A673 (cell line): ENCODE data around the gene FBXL17. TPM values are rescaled to one million over a fixed set of nuclear protein-coding genes. Genes with fewer than 3 reads are reported as not detected.
"Not testable (repeated sequence)": the region's sequence is repeated elsewhere in the genome, so short reads cannot be mapped to it uniquely, and the experiment has no call there.

Experiments
- BruUV-seq: library from RNA; stranded (reverse); fragments of 400-500 nt; replicated peaks from 2 replicates; lab custom pipeline; 2021; lab: Mats Ljungman, UMichigan
- CTCF ChIA-PET: fragments of 300-600 bp; sonication (Branson Sonifier 250); formaldehyde crosslinking; loops from one replicate; lab custom pipeline; 2022; ENCODE audit warnings: antibody characterized with exemption; lab: Charles Lee
- POLR2A ChIA-PET: fragments of 300-600 bp; sonication (Branson Sonifier 250); formaldehyde crosslinking; loops from one replicate; lab custom pipeline; 2022; ENCODE audit warnings: antibody characterized with exemption; ENCODE audit not compliant: low non-redundant PET; lab: Charles Lee
- DNase-seq: peaks from one replicate; pipeline ENCODE4 v3.0.0-alpha.2; 2015; ENCODE audit warnings: low spot score
- H3K27ac ChIP-seq: fragments of 200-600 bp; sonication (generic); 2 replicates; pipeline ENCODE4 v1.5.1; 2016; ENCODE audit warnings: mixed run types, low read depth, mild to moderate bottlenecking, mixed read lengths, antibody characterized with exemption, low read length; ENCODE audit not compliant: poor library complexity, severe bottlenecking
- H3K27me3 ChIP-seq: fragments of 200-600 bp; sonication (generic); replicated peaks from 2 replicates; pipeline ENCODE4 v1.6.1; 2017; ENCODE audit warnings: mixed run types, low read depth, mild to moderate bottlenecking, mixed read lengths, antibody characterized with exemption, low read length; ENCODE audit not compliant: insufficient read depth, poor library complexity
- H3K36me3 ChIP-seq: fragments of 200-600 bp; sonication (generic); 2 replicates; pipeline ENCODE4 v1.6.1; 2016; ENCODE audit warnings: mixed run types, mild to moderate bottlenecking, mixed read lengths, antibody characterized with exemption, low read length; ENCODE audit not compliant: insufficient read depth, poor library complexity, severe bottlenecking
- H3K4me1 ChIP-seq: fragments of 200-600 bp; sonication (generic); 2 replicates; pipeline ENCODE4 v1.6.1; 2017; ENCODE audit warnings: mixed run types, mild to moderate bottlenecking, mixed read lengths, antibody characterized with exemption, low read length; ENCODE audit not compliant: insufficient read depth, poor library complexity, severe bottlenecking
- H3K4me3 ChIP-seq: fragments of 200-600 bp; sonication (generic); 2 replicates; pipeline ENCODE4 v1.5.1; 2016; ENCODE audit warnings: low read depth, mixed run types, mild to moderate bottlenecking, mixed read lengths, low read length; ENCODE audit not compliant: poor library complexity, severe bottlenecking
- H3K9me3 ChIP-seq: fragments of 200-600 bp; sonication (generic); 2 replicates; pipeline ENCODE4 v1.6.1; 2016; ENCODE audit warnings: mixed run types, low read depth, mild to moderate bottlenecking, mixed read lengths, antibody characterized with exemption, low read length; ENCODE audit not compliant: poor library complexity, severe bottlenecking
- EZH2 ChIP-seq: fragments of 200-600 bp; sonication (generic); IDR thresholded peaks from 2 replicates; pipeline ENCODE4 v1.6.1; 2017; ENCODE audit warnings: borderline replicate concordance, low read depth, mild to moderate bottlenecking, mixed read lengths, antibody characterized with exemption, low read length; ENCODE audit not compliant: poor library complexity, severe bottlenecking
- intact Hi-C: fragments of 100-400 bp; cut with micrococcal nuclease; formaldehyde crosslinking; loops from one replicate; pipeline ENCODE4 v1.10.0; 2022; ENCODE audit not compliant: unreplicated experiment
- total RNA-seq: library from RNA; stranded (reverse); gene quantifications from 2 replicates; pipeline ENCODE4 v1.2.3, GENCODE V29; 2021
- TF ChIP-seq, protein P1 (sequence below): fragments of 300-800, 200-600 bp; sonication (generic); conservative IDR thresholded peaks from 2 replicates; pipeline ENCODE4 v1.5.1; 2017; ENCODE audit warnings: low read depth, mild to moderate bottlenecking, antibody characterized with exemption, low read length, moderate library complexity, mixed read lengths

The FBXL17 gene
- total RNA-seq, 1 experiment from 2014 or later = 5.7 TPM

DNA sequence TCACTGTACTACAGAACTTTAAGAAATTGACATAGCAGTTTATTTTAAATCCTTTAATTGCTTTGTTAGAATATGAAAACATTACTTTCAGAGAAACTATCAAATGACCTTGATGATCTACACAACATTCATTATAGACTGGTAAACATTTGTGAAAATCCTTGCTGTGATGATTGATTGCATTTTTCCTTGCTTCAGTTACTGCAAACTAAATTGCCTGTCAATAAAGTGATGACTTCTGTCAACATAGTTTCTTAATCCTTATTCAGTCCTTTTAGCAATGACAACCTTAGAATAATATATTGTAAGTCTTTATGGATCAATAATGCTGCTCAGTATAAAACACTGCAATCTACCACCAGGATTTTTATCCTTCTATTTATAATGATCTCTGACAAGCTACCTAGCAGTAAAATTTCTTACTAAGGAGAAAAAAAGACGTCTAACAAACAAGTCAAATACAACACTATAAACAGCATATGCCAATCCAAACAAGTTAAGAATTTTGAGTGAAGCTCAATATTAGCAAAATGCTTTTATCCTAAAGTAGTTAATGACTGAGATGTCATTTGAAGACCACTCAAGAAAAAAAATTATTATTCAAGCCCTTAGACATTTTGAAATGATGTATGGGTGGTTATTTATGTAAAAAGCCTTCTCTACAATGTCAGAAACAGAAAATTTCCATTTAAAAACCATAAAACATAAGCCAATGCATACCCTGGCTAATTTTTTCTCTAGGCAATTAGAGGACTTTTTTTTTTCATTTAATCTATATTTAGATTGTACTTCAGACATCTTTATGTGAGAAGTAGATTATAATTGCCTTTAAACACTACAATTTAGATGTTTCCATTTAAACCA lies 105.5 kb downstream of the FBXL17 start:
- intact Hi-C loops = no loop called here
- no peak for DNase-seq
- ChIA-PET CTCF (no interaction called here), POLR2A (no interaction called here)
- H3K4me1 ChIP-seq = no peaks in the 10 kb centered on the region
- TF ChIP-seq, protein P1, sequence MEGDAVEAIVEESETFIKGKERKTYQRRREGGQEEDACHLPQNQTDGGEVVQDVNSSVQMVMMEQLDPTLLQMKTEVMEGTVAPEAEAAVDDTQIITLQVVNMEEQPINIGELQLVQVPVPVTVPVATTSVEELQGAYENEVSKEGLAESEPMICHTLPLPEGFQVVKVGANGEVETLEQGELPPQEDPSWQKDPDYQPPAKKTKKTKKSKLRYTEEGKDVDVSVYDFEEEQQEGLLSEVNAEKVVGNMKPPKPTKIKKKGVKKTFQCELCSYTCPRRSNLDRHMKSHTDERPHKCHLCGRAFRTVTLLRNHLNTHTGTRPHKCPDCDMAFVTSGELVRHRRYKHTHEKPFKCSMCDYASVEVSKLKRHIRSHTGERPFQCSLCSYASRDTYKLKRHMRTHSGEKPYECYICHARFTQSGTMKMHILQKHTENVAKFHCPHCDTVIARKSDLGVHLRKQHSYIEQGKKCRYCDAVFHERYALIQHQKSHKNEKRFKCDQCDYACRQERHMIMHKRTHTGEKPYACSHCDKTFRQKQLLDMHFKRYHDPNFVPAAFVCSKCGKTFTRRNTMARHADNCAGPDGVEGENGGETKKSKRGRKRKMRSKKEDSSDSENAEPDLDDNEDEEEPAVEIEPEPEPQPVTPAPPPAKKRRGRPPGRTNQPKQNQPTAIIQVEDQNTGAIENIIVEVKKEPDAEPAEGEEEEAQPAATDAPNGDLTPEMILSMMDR = no peak
- no peak for TF ChIP-seq EZH2
- BruUV-seq = no TSS peak
- H3K27me3 ChIP-seq = no peaks in the 10 kb centered on the region
- H3K4me3 ChIP-seq = no peak overlapping the region
- H3K36me3 ChIP-seq = no peaks in the 10 kb centered on the region
- no peaks in the 10 kb centered on the region for H3K9me3 ChIP-seq
- no peak overlapping the region for H3K27ac ChIP-seq

DNA sequence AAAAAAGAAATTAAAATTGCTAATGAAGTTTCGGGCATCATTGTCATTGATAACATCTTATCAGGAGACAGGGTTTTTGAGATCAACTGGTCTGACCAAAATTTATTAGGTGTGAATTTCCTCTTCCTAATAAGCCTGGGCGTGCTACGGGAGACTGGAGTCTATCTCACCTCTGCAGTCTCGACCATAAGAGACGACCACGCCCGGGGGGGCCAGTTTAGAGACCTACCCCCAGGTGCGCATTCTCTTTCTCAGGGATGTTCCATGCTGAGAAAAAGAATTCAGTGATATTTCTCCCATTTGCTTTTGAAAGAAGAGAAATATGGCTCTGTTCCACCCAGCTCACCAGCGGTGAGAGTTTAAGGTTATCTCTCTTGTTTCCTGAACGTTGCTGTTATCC lies 107.8 kb downstream of the FBXL17 start:
- H3K4me3 ChIP-seq, H3K4me1 ChIP-seq, POLR2A ChIA-PET, H3K27ac ChIP-seq, H3K27me3 ChIP-seq, H3K9me3 ChIP-seq, BruUV-seq, H3K36me3 ChIP-seq, DNase-seq, CTCF ChIA-PET, intact Hi-C loops: not testable (repeated sequence)

DNA sequence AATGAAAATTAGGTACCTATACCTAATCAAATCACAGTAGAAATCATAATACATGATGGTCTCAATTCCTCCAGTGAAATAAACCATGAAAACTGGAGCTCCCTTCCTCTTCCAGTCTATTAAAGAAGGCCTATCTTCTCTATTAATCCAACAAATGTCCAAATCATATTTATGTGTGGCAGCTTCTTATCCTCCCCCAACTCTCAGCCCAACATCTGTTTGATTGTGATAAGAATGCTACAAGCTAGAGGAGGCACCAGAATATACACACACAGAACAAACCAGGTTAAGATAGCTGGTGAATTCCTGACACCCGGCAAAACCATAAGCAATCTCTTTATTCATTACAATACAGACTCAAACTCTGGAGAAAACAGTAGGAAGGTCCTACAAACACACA lies 110.8 kb downstream of the FBXL17 start:
- Histone ChIP-seq H3K4me3 (no peak overlapping the region), H3K36me3 (no peaks in the 10 kb centered on the region), H3K27me3 (no peaks in the 10 kb centered on the region), H3K9me3 (no peaks in the 10 kb centered on the region), H3K27ac (no peak overlapping the region), H3K4me1 (no peaks in the 10 kb centered on the region)
- POLR2A ChIA-PET = no interaction called here
- intact Hi-C loops = no loop called here
- BruUV-seq = no TSS peak
- DNase-seq = no peak
- CTCF ChIA-PET = no interaction called here
- TF ChIP-seq EZH2 = no peak
- TF ChIP-seq, protein P1 = no peak
